ENCODE measurements around the gene AUH. TPM values are rescaled to one million over a fixed set of nuclear protein-coding genes. Genes with fewer than 3 reads are reported as not detected.
"Not testable (repeated sequence)": the region's sequence is repeated elsewhere in the genome, so short reads cannot be mapped to it uniquely, and the experiment has no call there.

Gene AUH
- total and polyA plus RNA-seq, 2 donors (not counting 1 experiment from before 2014, with no cell fraction given) = 5.2 to 29.1 TPM

DNA sequence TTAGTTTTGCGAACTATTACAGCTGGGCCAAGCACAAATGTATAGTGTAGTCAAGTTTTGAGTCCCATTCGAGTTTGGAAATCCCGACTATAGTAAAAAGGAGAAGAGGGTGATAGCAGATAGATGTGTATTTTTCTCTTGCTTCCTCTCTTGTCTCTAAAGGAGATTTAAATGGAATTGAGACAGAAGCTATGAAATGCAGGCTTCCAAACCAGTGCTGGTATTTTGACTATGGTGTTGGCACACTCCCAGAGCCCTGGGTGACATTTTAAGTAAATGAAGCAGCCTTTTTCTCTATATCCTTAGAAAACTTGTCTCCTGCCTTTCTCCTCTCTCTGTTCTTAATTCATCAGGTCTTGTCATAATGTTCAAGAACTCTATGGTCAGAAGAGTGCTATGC lies 17.7 kb upstream of the AUH start:
- H3K4me3 ChIP-seq (ENCODE audit: control extremely low read depth in 1 of 5, extremely low read depth in 1 of 5, insufficient read depth in 1 of 5, low read depth in 2 of 5, low read length in 4 of 5) = no peak overlapping the region
- H3K4me1 ChIP-seq (ENCODE audit: control insufficient read depth in 2 of 2, insufficient read depth in 2 of 2, low read length in 2 of 2) = no peaks in the 10 kb centered on the region
- peaks cover 0 to 2% (median 0%) of the 10 kb centered on the region in 3 donors for H3K9me3 ChIP-seq (ENCODE audit: control extremely low read depth in 1 of 3, control insufficient read depth in 2 of 3, insufficient read depth in 1 of 3, low read length in 2 of 3)
- no peak overlapping the region for H3K27ac ChIP-seq (ENCODE audit: low read length in 2 of 2)
- ChIA-PET POLR2A (no interaction called here), CTCF (no interaction called here)
- no peaks in the 10 kb centered on the region for H3K4me1 Mint-ChIP-seq
- H3K27me3 Mint-ChIP-seq = peaks cover 6% of the 10 kb centered on the region
- no peak overlapping the region for H3K4me3 Mint-ChIP-seq
- TF ChIP-seq, protein P1, sequence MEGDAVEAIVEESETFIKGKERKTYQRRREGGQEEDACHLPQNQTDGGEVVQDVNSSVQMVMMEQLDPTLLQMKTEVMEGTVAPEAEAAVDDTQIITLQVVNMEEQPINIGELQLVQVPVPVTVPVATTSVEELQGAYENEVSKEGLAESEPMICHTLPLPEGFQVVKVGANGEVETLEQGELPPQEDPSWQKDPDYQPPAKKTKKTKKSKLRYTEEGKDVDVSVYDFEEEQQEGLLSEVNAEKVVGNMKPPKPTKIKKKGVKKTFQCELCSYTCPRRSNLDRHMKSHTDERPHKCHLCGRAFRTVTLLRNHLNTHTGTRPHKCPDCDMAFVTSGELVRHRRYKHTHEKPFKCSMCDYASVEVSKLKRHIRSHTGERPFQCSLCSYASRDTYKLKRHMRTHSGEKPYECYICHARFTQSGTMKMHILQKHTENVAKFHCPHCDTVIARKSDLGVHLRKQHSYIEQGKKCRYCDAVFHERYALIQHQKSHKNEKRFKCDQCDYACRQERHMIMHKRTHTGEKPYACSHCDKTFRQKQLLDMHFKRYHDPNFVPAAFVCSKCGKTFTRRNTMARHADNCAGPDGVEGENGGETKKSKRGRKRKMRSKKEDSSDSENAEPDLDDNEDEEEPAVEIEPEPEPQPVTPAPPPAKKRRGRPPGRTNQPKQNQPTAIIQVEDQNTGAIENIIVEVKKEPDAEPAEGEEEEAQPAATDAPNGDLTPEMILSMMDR (IDR thresholded peaks at IDR 0.05) = no peak
- no peak for TF ChIP-seq EZH2 (IDR thresholded peaks at IDR 0.05; ENCODE audit: borderline replicate concordance, insufficient read depth, low read depth, low read length, poor library complexity, severe bottlenecking)
- intact Hi-C loops (cut with micrococcal nuclease) = no loop called here
- H3K27me3 ChIP-seq (replicated peaks in 1 of 4; ENCODE audit: control extremely low read depth in 1 of 4, control insufficient read depth in 3 of 4, insufficient read depth in 4 of 4, low read length in 3 of 4) = no peaks in the 10 kb centered on the region
- no peaks in the 10 kb centered on the region for H4K20me1 ChIP-seq (ENCODE audit: control insufficient read depth, insufficient read depth, low read length, poor library complexity, severe bottlenecking)
- no peaks in the 10 kb centered on the region for H3K79me2 ChIP-seq (ENCODE audit: control insufficient read depth, insufficient read depth, low read length)
- no peak overlapping the region for H3K27ac Mint-ChIP-seq
- WGBS (ENCODE audit: insufficient coverage) = no CpG with 5 or more reads among the region's 3 CpGs
- no peaks in the 10 kb centered on the region for H3K36me3 ChIP-seq (replicated peaks in 1 of 2; ENCODE audit: control extremely low read depth in 1 of 2, control insufficient read depth in 1 of 2, extremely low read depth in 1 of 2, insufficient read depth in 2 of 2, low read length in 1 of 2)
- peaks cover 2% of the 10 kb centered on the region for H3K9me3 Mint-ChIP-seq (ENCODE audit: insufficient read depth)
- no peak overlapping the region for H3K9ac ChIP-seq (ENCODE audit: low read length)
- H3K4me2 ChIP-seq (replicated peaks; ENCODE audit: low read depth, low read length, poor library complexity, severe bottlenecking) = no peak overlapping the region
- DNase-seq = no peak
- ATAC-seq (ENCODE audit: low read depth) = no peak
- no peak overlapping the region for H2AFZ ChIP-seq (ENCODE audit: insufficient read depth, low read depth, low read length, poor library complexity, severe bottlenecking)

GRCh38 chr9:91378695-91379127 lies 17.0 kb upstream of the AUH start:
- H3K9me3 Mint-ChIP-seq (ENCODE audit: insufficient read depth) = peaks cover 2% of the 10 kb centered on the region
- no peak overlapping the region for H3K9ac ChIP-seq (ENCODE audit: low read length)
- no peaks in the 10 kb centered on the region for H3K27me3 ChIP-seq (replicated peaks in 1 of 4; ENCODE audit: control extremely low read depth in 1 of 4, control insufficient read depth in 3 of 4, insufficient read depth in 4 of 4, low read length in 3 of 4)
- WGBS (ENCODE audit: insufficient coverage) = 100% methylated on average over 1 of the region's 2 CpGs
- no peak overlapping the region for H3K4me3 ChIP-seq (ENCODE audit: control extremely low read depth in 1 of 5, extremely low read depth in 1 of 5, insufficient read depth in 1 of 5, low read depth in 2 of 5, low read length in 4 of 5)
- H3K9me3 ChIP-seq (ENCODE audit: control extremely low read depth in 1 of 3, control insufficient read depth in 2 of 3, insufficient read depth in 1 of 3, low read length in 2 of 3) = peaks cover 0 to 2% (median 0%) of the 10 kb centered on the region in 3 donors
- H3K27me3 Mint-ChIP-seq = peaks cover 6% of the 10 kb centered on the region
- no peak overlapping the region for H3K27ac ChIP-seq (ENCODE audit: low read length in 2 of 2)
- no peak overlapping the region for H3K4me3 Mint-ChIP-seq
- no peak overlapping the region for H3K27ac Mint-ChIP-seq
- no peak for ATAC-seq (ENCODE audit: low read depth)
- no peak overlapping the region for H3K4me2 ChIP-seq (replicated peaks; ENCODE audit: low read depth, low read length, poor library complexity, severe bottlenecking)
- DNase-seq = no peak
- ChIA-PET POLR2A (no interaction called here), CTCF (no interaction called here)
- no peak for TF ChIP-seq EZH2 (IDR thresholded peaks at IDR 0.05; ENCODE audit: borderline replicate concordance, insufficient read depth, low read depth, low read length, poor library complexity, severe bottlenecking)
- TF ChIP-seq, protein P1 (IDR thresholded peaks at IDR 0.05) = no peak
- no peaks in the 10 kb centered on the region for H3K36me3 ChIP-seq (replicated peaks in 1 of 2; ENCODE audit: control extremely low read depth in 1 of 2, control insufficient read depth in 1 of 2, extremely low read depth in 1 of 2, insufficient read depth in 2 of 2, low read length in 1 of 2)
- no peaks in the 10 kb centered on the region for H4K20me1 ChIP-seq (ENCODE audit: control insufficient read depth, insufficient read depth, low read length, poor library complexity, severe bottlenecking)
- H3K4me1 ChIP-seq (ENCODE audit: control insufficient read depth in 2 of 2, insufficient read depth in 2 of 2, low read length in 2 of 2) = no peaks in the 10 kb centered on the region
- intact Hi-C loops (cut with micrococcal nuclease) = no loop called here
- H3K79me2 ChIP-seq (ENCODE audit: control insufficient read depth, insufficient read depth, low read length) = no peaks in the 10 kb centered on the region
- no peaks in the 10 kb centered on the region for H3K4me1 Mint-ChIP-seq
- no peak overlapping the region for H2AFZ ChIP-seq (ENCODE audit: insufficient read depth, low read depth, low read length, poor library complexity, severe bottlenecking)

- H3K9me3 Mint-ChIP-seq (ENCODE audit: insufficient read depth); H3K9ac ChIP-seq (ENCODE audit: low read length); H3K4me2 ChIP-seq (replicated peaks; ENCODE audit: low read depth, low read length, poor library complexity, severe bottlenecking); DNase-seq; ATAC-seq (ENCODE audit: low read depth); H3K27me3 ChIP-seq (replicated peaks in 1 of 4; ENCODE audit: control extremely low read depth in 1 of 4, control insufficient read depth in 3 of 4, insufficient read depth in 4 of 4, low read length in 3 of 4); H3K27ac ChIP-seq (ENCODE audit: low read length in 2 of 2); H3K36me3 ChIP-seq (replicated peaks in 1 of 2; ENCODE audit: control extremely low read depth in 1 of 2, control insufficient read depth in 1 of 2, extremely low read depth in 1 of 2, insufficient read depth in 2 of 2, low read length in 1 of 2); H3K27me3 Mint-ChIP-seq; H3K4me3 ChIP-seq (ENCODE audit: control extremely low read depth in 1 of 5, extremely low read depth in 1 of 5, insufficient read depth in 1 of 5, low read depth in 2 of 5, low read length in 4 of 5); H3K27ac Mint-ChIP-seq; CTCF ChIA-PET; H3K79me2 ChIP-seq (ENCODE audit: control insufficient read depth, insufficient read depth, low read length); H3K4me1 Mint-ChIP-seq; intact Hi-C loops (cut with micrococcal nuclease); H3K4me3 Mint-ChIP-seq; H3K9me3 ChIP-seq (ENCODE audit: control extremely low read depth in 1 of 3, control insufficient read depth in 2 of 3, insufficient read depth in 1 of 3, low read length in 2 of 3); H2AFZ ChIP-seq (ENCODE audit: insufficient read depth, low read depth, low read length, poor library complexity, severe bottlenecking); H4K20me1 ChIP-seq (ENCODE audit: control insufficient read depth, insufficient read depth, low read length, poor library complexity, severe bottlenecking); H3K4me1 ChIP-seq (ENCODE audit: control insufficient read depth in 2 of 2, insufficient read depth in 2 of 2, low read length in 2 of 2): not testable (repeated sequence)
- WGBS (ENCODE audit: insufficient coverage) = no CpG with 5 or more reads among the region's 3 CpGs
- POLR2A ChIA-PET = interaction anchor here (0.8 kb wide), 1 partner anchor 12 kb away, joined by 4 read pairs; no protein-coding TSS in a partner anchor
Observed at GRCh38 chr9:91378054-91378453, 16.3 kb upstream of the AUH start.

Measured in B cell (primary cell).